ENCODE data around the gene REN. TPM values are rescaled to one million over a fixed set of nuclear protein-coding genes. Genes with fewer than 3 reads are reported as not detected.

The REN gene
- total and polyA plus RNA-seq, 2 donors from 2014 or later = 32.4 to 1,159 TPM

GRCh38 chr1:204162494-204163074 is 3.6 kb downstream of the REN start:
- DNase-seq (peak; percentile 90 to 93 (median 91)), FAIRE-seq (no peak)

DNA sequence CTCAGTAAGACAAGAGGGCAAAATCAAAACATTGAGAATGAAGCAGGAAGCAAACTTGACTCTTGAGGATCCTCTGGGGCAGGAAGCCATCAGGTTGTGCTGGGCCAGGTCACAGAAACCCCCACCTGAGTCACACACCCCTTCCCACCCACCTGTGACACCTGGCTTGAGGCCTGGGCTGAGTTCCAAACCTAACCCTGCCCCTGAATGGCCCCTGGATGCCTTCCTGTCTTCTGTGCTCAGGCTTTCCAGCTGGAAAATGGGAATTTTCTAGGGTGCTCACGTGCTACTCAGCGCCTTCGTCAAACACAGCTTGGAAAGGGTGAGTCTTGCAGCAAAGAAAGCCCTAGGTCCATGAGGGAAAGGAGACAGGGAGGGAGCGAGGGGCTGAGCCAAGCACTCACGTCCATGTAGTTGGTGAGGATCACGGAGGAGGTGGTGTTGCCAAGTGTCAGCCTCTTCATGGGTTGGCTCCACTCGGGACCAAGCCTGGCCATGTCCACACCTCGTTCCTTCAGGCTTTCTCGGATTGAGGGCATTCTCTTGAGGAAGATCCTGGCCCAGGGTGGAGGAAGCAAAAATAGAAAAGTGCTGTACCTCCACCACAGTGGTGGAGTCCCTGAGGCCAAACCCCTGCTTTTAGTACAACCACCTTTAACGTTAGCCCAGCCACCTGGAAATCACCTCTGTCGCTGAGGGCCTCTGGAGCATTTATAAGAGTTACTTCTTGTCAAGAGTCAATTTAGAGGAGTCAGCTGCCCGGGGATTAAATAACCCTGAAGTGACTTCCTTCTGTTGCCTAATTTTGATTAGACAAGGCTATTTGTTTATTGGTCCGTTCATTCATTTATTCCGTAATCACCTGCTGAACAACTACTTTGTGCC is 4.3 kb downstream of the REN start:
- Histone ChIP-seq H3K36me3 (ENCODE audit: control insufficient read depth in 2 of 3, insufficient read depth in 3 of 3, low read length in 3 of 3) (no peaks in the 10 kb centered on the region), H3K9ac (ENCODE audit: low read length in 3 of 3) (no peak overlapping the region), H3K9me3 (ENCODE audit: control insufficient read depth in 2 of 3, insufficient read depth in 1 of 3, low read length in 3 of 3) (no peaks in the 10 kb centered on the region), H3K27ac (ENCODE audit: low read depth in 2 of 2, low read length in 2 of 2) (no peak overlapping the region), H3K4me1 (ENCODE audit: control insufficient read depth in 2 of 3, insufficient read depth in 2 of 3, low read depth in 1 of 3, low read length in 3 of 3) (no peaks in the 10 kb centered on the region), H3K27me3 (ENCODE audit: control insufficient read depth, insufficient read depth, low read length) (no peaks in the 10 kb centered on the region), H3K4me3 (ENCODE audit: low read length in 3 of 3) (no peak overlapping the region)
- TF ChIP-seq, protein P1, sequence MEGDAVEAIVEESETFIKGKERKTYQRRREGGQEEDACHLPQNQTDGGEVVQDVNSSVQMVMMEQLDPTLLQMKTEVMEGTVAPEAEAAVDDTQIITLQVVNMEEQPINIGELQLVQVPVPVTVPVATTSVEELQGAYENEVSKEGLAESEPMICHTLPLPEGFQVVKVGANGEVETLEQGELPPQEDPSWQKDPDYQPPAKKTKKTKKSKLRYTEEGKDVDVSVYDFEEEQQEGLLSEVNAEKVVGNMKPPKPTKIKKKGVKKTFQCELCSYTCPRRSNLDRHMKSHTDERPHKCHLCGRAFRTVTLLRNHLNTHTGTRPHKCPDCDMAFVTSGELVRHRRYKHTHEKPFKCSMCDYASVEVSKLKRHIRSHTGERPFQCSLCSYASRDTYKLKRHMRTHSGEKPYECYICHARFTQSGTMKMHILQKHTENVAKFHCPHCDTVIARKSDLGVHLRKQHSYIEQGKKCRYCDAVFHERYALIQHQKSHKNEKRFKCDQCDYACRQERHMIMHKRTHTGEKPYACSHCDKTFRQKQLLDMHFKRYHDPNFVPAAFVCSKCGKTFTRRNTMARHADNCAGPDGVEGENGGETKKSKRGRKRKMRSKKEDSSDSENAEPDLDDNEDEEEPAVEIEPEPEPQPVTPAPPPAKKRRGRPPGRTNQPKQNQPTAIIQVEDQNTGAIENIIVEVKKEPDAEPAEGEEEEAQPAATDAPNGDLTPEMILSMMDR (IDR thresholded peaks at IDR 0.05; ENCODE audit: borderline replicate concordance, extremely low read depth, insufficient read depth) = no peak
- peak in 1 of 5 donors; percentile 63 for DNase-seq
- intact Hi-C loops (cut with DNase I) = loop anchor here (10.0 kb wide), 1 partner anchor 203 kb away; no protein-coding TSS in a partner anchor
- no peak for FAIRE-seq

More at GRCh38 chr1:204162494-204163074, 3.6 kb downstream of the REN start:
- Histone ChIP-seq H3K27me3 (ENCODE audit: control insufficient read depth, insufficient read depth, low read length) (no peaks in the 10 kb centered on the region), H3K4me1 (ENCODE audit: control insufficient read depth in 2 of 3, insufficient read depth in 2 of 3, low read depth in 1 of 3, low read length in 3 of 3) (no peaks in the 10 kb centered on the region), H3K4me3 (ENCODE audit: low read length in 3 of 3) (no peak overlapping the region), H3K36me3 (ENCODE audit: control insufficient read depth in 2 of 3, insufficient read depth in 3 of 3, low read length in 3 of 3) (no peaks in the 10 kb centered on the region), H3K9ac (ENCODE audit: low read length in 3 of 3) (no peak overlapping the region), H3K9me3 (ENCODE audit: control insufficient read depth in 2 of 3, insufficient read depth in 1 of 3, low read length in 3 of 3) (no peaks in the 10 kb centered on the region), H3K27ac (ENCODE audit: low read depth in 2 of 2, low read length in 2 of 2) (no peak overlapping the region)
- intact Hi-C loops (cut with DNase I) = loop anchor here (10.0 kb wide), 1 partner anchor 202 kb away; no protein-coding TSS in a partner anchor
- TF ChIP-seq, protein P1 (IDR thresholded peaks at IDR 0.05; ENCODE audit: borderline replicate concordance, extremely low read depth, insufficient read depth) = peak; percentile 98

DNA sequence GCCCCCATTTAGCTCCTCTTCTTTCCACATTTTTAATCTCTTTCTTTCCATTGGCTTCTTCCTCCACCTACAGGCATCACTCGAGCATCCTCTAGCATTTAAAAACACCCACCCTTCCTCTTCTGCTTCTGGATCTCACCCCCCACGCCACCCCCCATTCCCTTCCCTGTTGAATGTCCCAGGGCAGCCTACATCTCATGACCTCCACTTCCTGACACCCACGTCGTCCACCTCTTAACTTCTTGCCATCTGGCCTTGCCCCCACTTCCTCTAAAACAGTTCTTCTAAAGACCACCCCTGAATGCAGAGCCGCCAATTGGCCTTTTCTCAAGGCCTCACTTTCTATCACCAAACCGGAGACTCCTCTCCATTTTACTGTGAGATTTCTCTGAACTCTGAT is 8.2 kb downstream of the REN start:
- intact Hi-C loops (cut with DNase I) = no loop called here
- H3K36me3 ChIP-seq (ENCODE audit: control insufficient read depth in 2 of 3, insufficient read depth in 3 of 3, low read length in 3 of 3) = no peaks in the 10 kb centered on the region
- TF ChIP-seq, protein P1 (IDR thresholded peaks at IDR 0.05; ENCODE audit: borderline replicate concordance, extremely low read depth, insufficient read depth) = no peak
- H3K9ac ChIP-seq (ENCODE audit: low read length in 3 of 3) = no peak overlapping the region
- no peak for FAIRE-seq
- no peak overlapping the region for H3K4me3 ChIP-seq (ENCODE audit: low read length in 3 of 3)
- DNase-seq = no peak
- no peak overlapping the region for H3K27ac ChIP-seq (ENCODE audit: low read depth in 2 of 2, low read length in 2 of 2)
- no peaks in the 10 kb centered on the region for H3K4me1 ChIP-seq (ENCODE audit: control insufficient read depth in 2 of 3, insufficient read depth in 2 of 3, low read depth in 1 of 3, low read length in 3 of 3)
- no peaks in the 10 kb centered on the region for H3K27me3 ChIP-seq (ENCODE audit: control insufficient read depth, insufficient read depth, low read length)
- H3K9me3 ChIP-seq (ENCODE audit: control insufficient read depth in 2 of 3, insufficient read depth in 1 of 3, low read length in 3 of 3) = no peaks in the 10 kb centered on the region

Data from kidney (tissue), 14 donors.